Endothelial cell of umbilical vein (primary cell): Measurements from ENCODE around the gene PLCH1. TPM values are rescaled to one million over a fixed set of nuclear protein-coding genes. Genes with fewer than 3 reads are reported as not detected.

ENCODE experiments used
- BruUV-seq: library from RNA; stranded (reverse); fragments of 400-500 nt; replicated peaks from 2 replicates; lab custom pipeline; 2021; lab: Mats Ljungman, UMichigan
- CTCF ChIA-PET: fragments of 300-600, 350-600 bp; sonication (Branson Sonifier 250); formaldehyde crosslinking; loops from one replicate; lab custom pipeline; 2021; ENCODE audit warnings: antibody characterized with exemption, inconsistent platforms; lab: Charles Lee
- POLR2A ChIA-PET: fragments of 300-600, 350-600 bp; sonication (Branson Sonifier 250); formaldehyde crosslinking; loops from one replicate; lab custom pipeline; 2021; ENCODE audit warnings: antibody characterized with exemption, inconsistent platforms; lab: Charles Lee
- DNase-seq: peaks from one replicate; pipeline ENCODE4 v3.0.0-alpha.2; 2011; ENCODE audit warnings: low read depth, low spot score
- FAIRE-seq: peaks from 2 replicates; lab custom pipeline; 2011; peaks lifted over from hg19 to GRCh38; lab: Jason Lieb, UNC
- H2AFZ ChIP-seq: 2 replicates; pipeline ENCODE4 v1.6.0; 2012; ENCODE audit warnings: low read depth, low read length, control low read depth, inconsistent platforms
- H3K27ac ChIP-seq: 2 replicates; pipeline ENCODE4 v1.5.1; 2011; ENCODE audit warnings: low read depth, mild to moderate bottlenecking, control low read depth, low read length, moderate library complexity; ENCODE audit not compliant: insufficient read depth
- H3K27me3 ChIP-seq, 2 experiments: 2 replicates each; pipeline versions ENCODE4 v1.6.0 to v1.6.1; 2011; ENCODE audit warnings: low read length in 2 of 2, mixed read lengths in 1 of 2; ENCODE audit not compliant: control insufficient read depth in 2 of 2, insufficient read depth in 2 of 2
- H3K36me3 ChIP-seq, 2 experiments: 2 replicates in 1 of 2; 3 replicates in 1 of 2; pipeline ENCODE4 v1.5.1; 2011; ENCODE audit warnings: low read length in 2 of 2, mild to moderate bottlenecking in 1 of 2, moderate library complexity in 1 of 2; ENCODE audit not compliant: control insufficient read depth in 2 of 2, insufficient read depth in 2 of 2; ENCODE audit errors: extremely low read depth in 1 of 2
- H3K4me1 ChIP-seq: 3 replicates; pipeline ENCODE4 v1.5.1; 2011; ENCODE audit warnings: mild to moderate bottlenecking, low read length; ENCODE audit not compliant: control insufficient read depth, insufficient read depth; ENCODE audit errors: extremely low read depth
- H3K4me2 ChIP-seq: 2 replicates; pipeline ENCODE4 v1.6.1; 2011; ENCODE audit warnings: low read length, control low read depth, mixed read lengths; ENCODE audit not compliant: insufficient read depth
- H3K4me3 ChIP-seq, 3 experiments: fragments of 200-600 bp in 1 of 3; sonication (generic), shearing (Covaris generic) in 1 of 3; replicated peaks in 1 of 3; 2 replicates each; pipeline ENCODE4 v1.5.1; 2011 to 2016; ENCODE audit warnings: control low read depth in 3 of 3, low read length in 3 of 3, mild to moderate bottlenecking in 2 of 3, inconsistent platforms in 1 of 3, low read depth in 1 of 3, moderate library complexity in 1 of 3; ENCODE audit not compliant: insufficient read depth in 1 of 3
- H3K79me2 ChIP-seq: 2 replicates; pipeline ENCODE4 v1.6.0; 2012; ENCODE audit warnings: low read length, inconsistent platforms; ENCODE audit not compliant: control insufficient read depth, insufficient read depth
- H3K9ac ChIP-seq: replicated peaks from 2 replicates; pipeline ENCODE3; 2011; ENCODE audit warnings: low read length, control low read depth; ENCODE audit not compliant: insufficient read depth; ENCODE audit errors: extremely low read depth
- H3K9me1 ChIP-seq: replicated peaks from 3 replicates; pipeline ENCODE4 v1.6.0; 2011; ENCODE audit warnings: mild to moderate bottlenecking, low read length; ENCODE audit not compliant: control insufficient read depth, insufficient read depth; ENCODE audit errors: extremely low read depth
- H3K9me3 ChIP-seq: replicated peaks from 2 replicates; pipeline ENCODE4 v1.5.1; 2012; ENCODE audit warnings: low read length, inconsistent platforms; ENCODE audit not compliant: control insufficient read depth, insufficient read depth
- H4K20me1 ChIP-seq: replicated peaks from 2 replicates; pipeline ENCODE3; 2011; ENCODE audit warnings: mild to moderate bottlenecking, low read length; ENCODE audit not compliant: control insufficient read depth, insufficient read depth; ENCODE audit errors: extremely low read depth
- CTCF ChIP-seq, 2 donors: IDR thresholded peaks; 1 replicate in 1 of 2; 2 replicates in 1 of 2; pipeline ENCODE4 v1.5.1; 2011; ENCODE audit warnings: low read length in 2 of 2, mild to moderate bottlenecking in 2 of 2, moderate library complexity in 2 of 2, control low read depth in 1 of 2, inconsistent platforms in 1 of 2, low read depth in 1 of 2; ENCODE audit not compliant: insufficient read depth in 1 of 2; ENCODE audit errors: extremely low read depth in 1 of 2
- EZH2 ChIP-seq: IDR thresholded peaks from 2 replicates; pipeline ENCODE4 v1.6.1; 2012; ENCODE audit warnings: borderline replicate concordance, low read depth, mild to moderate bottlenecking, moderate library complexity, low read length, inconsistent platforms; ENCODE audit not compliant: severe bottlenecking
- FOS ChIP-seq: IDR thresholded peaks from 2 replicates; pipeline ENCODE4 v1.6.1; 2011; ENCODE audit warnings: mild to moderate bottlenecking, low read length, moderate library complexity, borderline replicate concordance; ENCODE audit not compliant: insufficient read depth
- GATA2 ChIP-seq: IDR thresholded peaks from 2 replicates; pipeline ENCODE4 v1.7.0; 2011; ENCODE audit warnings: low read depth, mild to moderate bottlenecking, moderate library complexity, mixed read lengths, low read length; ENCODE audit not compliant: insufficient read length, insufficient read depth
- JUN ChIP-seq: IDR thresholded peaks from 2 replicates; pipeline ENCODE4 v1.6.1; 2011; ENCODE audit warnings: borderline replicate concordance, low read depth; ENCODE audit not compliant: insufficient read length, insufficient read depth
- MAX ChIP-seq: IDR thresholded peaks from 2 replicates; pipeline ENCODE4 v1.6.1; 2011; ENCODE audit not compliant: insufficient read depth, insufficient read length
- MYC ChIP-seq: IDR thresholded peaks from one replicate; pipeline ENCODE4 v1.6.1; 2011; ENCODE audit warnings: mild to moderate bottlenecking, low read depth, low read length
- POLR2A ChIP-seq: IDR thresholded peaks from 2 replicates; pipeline ENCODE4 v1.6.1; 2012; ENCODE audit warnings: low read depth, mild to moderate bottlenecking, control low read depth, low read length
- dilution Hi-C: fragments of 300-500 bp; cut with MboI; formaldehyde crosslinking; loops from one replicate; pipeline ENCODE4 v1.15.0; 2019; ENCODE audit warnings: low sequenced_read_pairs; ENCODE audit not compliant: extremely low pct_ligation_motif_present
- intact Hi-C: fragments of 100-400 bp; cut with micrococcal nuclease; formaldehyde crosslinking; loops from one replicate; pipeline ENCODE4 v1.10.0; 2022
- polyA plus RNA-seq, 4 experiments: library from polyadenylated mRNA; depleted of rRNA in 3 of 4; stranded (reverse) in 3 of 4; unstranded in 1 of 4; fragments of >200 nt; gene quantifications; 2 replicates each; pipeline versions ENCODE4 v1.2.1 to v1.2.3, GENCODE V29; 2011 to 2012; ENCODE audit warnings: missing spikeins in 1 of 4
- total RNA-seq: library from RNA; stranded (reverse); gene quantifications from 2 replicates; pipeline ENCODE4 v1.2.3, GENCODE V29; 2021

The PLCH1 gene
- total and polyA plus RNA-seq, 2 donors (not counting 3 experiments of a cell fraction or from before 2014, with no cell fraction given): 0.03 TPM; not detected in 1

GRCh38 chr3:155356594-155357370 is 388.1 kb downstream of the PLCH1 start:
- no peak for FAIRE-seq
- Histone ChIP-seq H3K27ac (no peak overlapping the region), H3K4me2 (no peak overlapping the region), H4K20me1 (no peaks in the 10 kb centered on the region), H3K4me3 (no peak overlapping the region), H3K9me1 (no peaks in the 10 kb centered on the region), H3K4me1 (no peaks in the 10 kb centered on the region), H3K9ac (no peak overlapping the region), H3K36me3 (no peaks in the 10 kb centered on the region), H3K79me2 (no peaks in the 10 kb centered on the region), H3K27me3 (no peaks in the 10 kb centered on the region), H3K9me3 (no peaks in the 10 kb centered on the region), H2AFZ (no peak overlapping the region)
- intact Hi-C loops: no loop called here
- CTCF ChIA-PET: interaction anchor here (1.5 kb wide), 1 partner anchor 345 kb away, joined by 10 read pairs; no protein-coding TSS in a partner anchor
- no peak for DNase-seq
- no peak for TF ChIP-seq FOS
- no peak for TF ChIP-seq MAX
- no peak for TF ChIP-seq GATA2
- TF ChIP-seq POLR2A: no peak
- TF ChIP-seq EZH2: no peak
- TF ChIP-seq JUN: no peak
- no peak for TF ChIP-seq MYC
- POLR2A ChIA-PET: no interaction called here
- dilution Hi-C loops: no loop called here
- no TSS peak for BruUV-seq

GRCh38 chr3:155354658-155355057 is 390.2 kb downstream of the PLCH1 start:
- Histone ChIP-seq H3K4me3 (no peak overlapping the region), H3K27ac (no peak overlapping the region), H3K9me3 (no peaks in the 10 kb centered on the region), H3K27me3 (no peaks in the 10 kb centered on the region), H3K36me3 (no peaks in the 10 kb centered on the region), H3K4me1 (no peaks in the 10 kb centered on the region), H3K9ac (no peak overlapping the region), H3K79me2 (no peaks in the 10 kb centered on the region), H3K9me1 (no peaks in the 10 kb centered on the region), H2AFZ (no peak overlapping the region), H3K4me2 (no peak overlapping the region), H4K20me1 (no peaks in the 10 kb centered on the region)
- ChIA-PET POLR2A (no interaction called here), CTCF (interaction anchor here (4.5 kb wide), 1 partner anchor 347 kb away, joined by 105 read pairs; no protein-coding TSS in a partner anchor)
- intact Hi-C loops: no loop called here
- no peak for DNase-seq
- no peak for FAIRE-seq
- no peak for TF ChIP-seq CTCF (IDR thresholded peaks at IDR 0.05; ENCODE audit: extremely low read depth in 1 of 2, insufficient read depth in 1 of 2, low read depth in 1 of 2, low read length in 2 of 2)
- TF ChIP-seq GATA2: no peak
- TF ChIP-seq MAX: no peak
- no peak for TF ChIP-seq EZH2
- no TSS peak for BruUV-seq
- dilution Hi-C loops: no loop called here
